Loucy (cell line): ENCODE data around the gene THOC1.

Experiments used
- CTCF ChIP-seq: fragments of 200-600 bp; sonication (generic); conservative IDR thresholded peaks from 2 replicates; pipeline ENCODE4 v1.5.1; 2014; ENCODE audit warnings: mild to moderate bottlenecking, antibody characterized with exemption, low read length
- EZH2phosphoT487 ChIP-seq: fragments of 200-600 bp; IDR thresholded peaks from 2 replicates; pipeline ENCODE4 v1.6.1; 2018; ENCODE audit warnings: antibody characterized with exemption, mild to moderate bottlenecking, moderate library complexity, borderline replicate concordance

DNA sequence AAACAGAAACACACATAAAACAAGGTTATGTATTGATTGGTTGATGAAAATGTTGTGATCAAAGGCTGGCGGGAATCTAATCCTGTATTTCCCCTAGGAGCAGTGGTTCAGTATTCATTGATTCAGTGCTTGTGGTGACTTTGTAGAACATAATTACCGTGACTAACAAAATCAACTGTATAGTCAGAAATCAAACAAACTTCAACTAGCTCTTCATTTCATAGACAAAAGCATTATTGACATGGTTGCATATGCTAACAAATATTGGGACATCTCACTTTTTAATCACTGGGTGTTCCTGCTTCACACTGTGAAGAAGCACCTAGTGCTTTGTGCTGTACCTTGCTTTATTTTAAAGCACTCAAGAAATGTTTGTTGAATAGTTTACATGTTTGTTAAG, 68.1 kb downstream of the THOC1 start:
- TF ChIP-seq CTCF: no peak
- no peak for TF ChIP-seq EZH2phosphoT487
